Suppressor macrophage (primary cell): ENCODE measurements around the gene ARFRP1.
A peak's percentile ranks its signal among the peaks of the same experiment; 100 is the strongest.
"Not testable (repeated sequence)": the region's sequence is repeated elsewhere in the genome, so short reads cannot be mapped to it uniquely, and the experiment has no call there.

Experiments used
- DNase-seq, 4 experiments: peaks; one replicate each; pipeline ENCODE4 v3.0.0-alpha.2; 2020 to 2022

Gene ARFRP1

GRCh38 chr20:63655249-63655648 lies 52.5 kb downstream of the ARFRP1 start:
- no peak for DNase-seq

- no peak for DNase-seq
Observed at GRCh38 chr20:63653974-63654668, 53.7 kb downstream of the ARFRP1 start.

GRCh38 chr20:63653041-63653973 lies 54.5 kb downstream of the ARFRP1 start, which contains the start of gene STMN3:
Gene STMN3, minus strand, starts transcription at chr20:63653424. Its CDS starts 79 bp downstream, at chr20:63653345.
- peak; percentile 84 to 93 (median 88) for DNase-seq

- DNase-seq = no peak
Observed at GRCh38 chr20:63652192-63652980, 55.4 kb downstream of the ARFRP1 start.

- DNase-seq = no peak
Observed at GRCh38 chr20:63651942-63652191, 55.9 kb downstream of the ARFRP1 start.

GRCh38 chr20:63650486-63650885 lies 57.3 kb downstream of the ARFRP1 start:
- not testable (repeated sequence) for DNase-seq

GRCh38 chr20:63648895-63649589 lies 58.7 kb downstream of the ARFRP1 start:
- DNase-seq = no peak
